Retinal pigment epithelial cell (primary cell): Measurements from ENCODE around the gene PRRX2.
A peak's percentile ranks its signal among the peaks of the same experiment; 100 is the strongest.

Experiments
- DNase-seq: peaks from one replicate; pipeline ENCODE4 v3.0.0-alpha.2; 2010; ENCODE audit warnings: low read depth
- H3K4me3 ChIP-seq: 2 replicates; pipeline ENCODE4 v1.5.1; 2011; ENCODE audit warnings: mild to moderate bottlenecking, low read length, control low read depth, moderate library complexity
- TF ChIP-seq, protein P1 (sequence below): conservative IDR thresholded peaks from 2 replicates; pipeline ENCODE4 v1.5.1; 2011; ENCODE audit warnings: low read depth, low read length, control low read depth, inconsistent platforms

PRRX2 gene

DNA sequence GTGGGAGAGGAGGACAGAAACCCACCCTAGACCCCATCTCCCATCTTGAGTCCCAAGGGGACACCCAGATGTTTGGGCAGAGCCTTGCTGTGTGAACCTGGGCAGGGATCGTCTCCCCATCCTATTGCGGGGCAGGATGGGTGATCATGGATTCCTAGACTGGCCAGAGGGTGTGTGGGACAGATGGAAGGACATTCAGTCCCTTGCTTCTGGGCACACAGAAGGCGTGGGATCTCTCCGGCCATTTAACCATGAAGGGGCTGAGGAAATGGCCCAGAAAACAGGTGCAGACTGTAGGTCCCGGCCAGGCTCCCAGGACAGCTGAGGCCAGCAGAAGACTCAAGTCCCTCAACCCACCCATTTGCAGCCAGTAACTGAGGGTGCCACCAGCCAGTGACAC, 57.5 kb downstream of the PRRX2 start:
- no peak overlapping the region for H3K4me3 ChIP-seq
- no peak for DNase-seq
- TF ChIP-seq, protein P1, sequence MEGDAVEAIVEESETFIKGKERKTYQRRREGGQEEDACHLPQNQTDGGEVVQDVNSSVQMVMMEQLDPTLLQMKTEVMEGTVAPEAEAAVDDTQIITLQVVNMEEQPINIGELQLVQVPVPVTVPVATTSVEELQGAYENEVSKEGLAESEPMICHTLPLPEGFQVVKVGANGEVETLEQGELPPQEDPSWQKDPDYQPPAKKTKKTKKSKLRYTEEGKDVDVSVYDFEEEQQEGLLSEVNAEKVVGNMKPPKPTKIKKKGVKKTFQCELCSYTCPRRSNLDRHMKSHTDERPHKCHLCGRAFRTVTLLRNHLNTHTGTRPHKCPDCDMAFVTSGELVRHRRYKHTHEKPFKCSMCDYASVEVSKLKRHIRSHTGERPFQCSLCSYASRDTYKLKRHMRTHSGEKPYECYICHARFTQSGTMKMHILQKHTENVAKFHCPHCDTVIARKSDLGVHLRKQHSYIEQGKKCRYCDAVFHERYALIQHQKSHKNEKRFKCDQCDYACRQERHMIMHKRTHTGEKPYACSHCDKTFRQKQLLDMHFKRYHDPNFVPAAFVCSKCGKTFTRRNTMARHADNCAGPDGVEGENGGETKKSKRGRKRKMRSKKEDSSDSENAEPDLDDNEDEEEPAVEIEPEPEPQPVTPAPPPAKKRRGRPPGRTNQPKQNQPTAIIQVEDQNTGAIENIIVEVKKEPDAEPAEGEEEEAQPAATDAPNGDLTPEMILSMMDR = no peak

DNA sequence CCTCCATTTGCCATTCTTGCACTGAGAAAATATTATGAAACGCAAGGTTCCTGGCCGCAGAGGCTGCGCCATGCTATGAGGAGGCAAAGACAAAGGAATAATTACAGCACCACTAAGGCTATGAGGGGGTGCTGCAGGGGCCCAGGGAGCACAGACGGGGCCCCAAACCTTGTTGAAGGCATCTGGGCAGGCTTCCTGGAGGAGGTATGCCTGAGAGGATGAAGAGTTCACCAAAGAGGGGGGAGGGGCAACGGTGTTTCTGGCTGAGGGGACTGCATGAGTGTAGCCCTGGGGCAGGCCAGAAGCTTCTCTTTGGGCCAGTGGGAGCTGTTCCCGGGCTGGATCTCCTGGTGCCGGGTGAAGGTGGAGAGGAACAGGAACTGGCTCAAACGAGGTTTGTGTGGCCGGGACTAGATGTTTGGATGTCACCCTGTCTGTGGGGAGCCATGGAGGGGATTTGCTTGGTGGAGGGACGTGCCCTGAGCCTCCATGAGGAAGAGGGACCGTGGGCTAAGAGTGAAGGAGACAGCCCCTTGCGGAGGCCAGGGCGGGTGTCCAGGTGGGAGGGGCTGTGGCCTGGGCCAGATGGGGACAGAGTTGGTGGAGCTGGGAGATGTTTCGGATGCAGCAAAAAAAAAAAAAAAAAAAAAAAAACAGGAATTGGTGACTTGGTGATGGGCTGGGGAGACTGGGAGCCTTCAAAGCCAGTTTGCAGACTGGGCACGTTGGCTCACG, 59.2 kb downstream of the PRRX2 start:
- DNase-seq = no peak
- H3K4me3 ChIP-seq = no peak overlapping the region
- TF ChIP-seq, protein P1 = no peak

DNA sequence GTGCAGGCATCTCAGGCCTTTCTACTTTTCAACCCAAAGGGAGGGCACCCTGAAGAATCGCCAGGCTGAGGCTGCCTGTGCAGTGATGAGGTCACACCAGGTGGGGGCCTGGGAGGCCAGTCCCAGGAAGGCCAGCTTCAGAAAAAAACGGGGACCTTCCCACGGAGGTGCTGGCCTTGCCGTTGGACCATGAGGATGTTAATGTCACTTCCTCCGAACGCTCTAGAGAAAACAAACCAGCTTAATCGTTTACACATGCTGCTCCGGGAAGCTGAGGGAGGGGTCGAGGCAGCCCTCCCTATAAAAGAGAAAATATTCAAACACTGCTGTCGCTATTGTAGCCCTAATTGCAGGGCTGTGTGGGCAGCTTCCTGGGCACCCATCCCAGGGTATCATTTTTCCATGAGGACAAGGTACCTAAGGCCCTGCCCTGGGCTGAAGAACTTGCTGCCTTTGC, 60.4 kb downstream of the PRRX2 start:
- TF ChIP-seq, protein P1 = no peak
- no peak for DNase-seq
- H3K4me3 ChIP-seq = no peak overlapping the region

DNA sequence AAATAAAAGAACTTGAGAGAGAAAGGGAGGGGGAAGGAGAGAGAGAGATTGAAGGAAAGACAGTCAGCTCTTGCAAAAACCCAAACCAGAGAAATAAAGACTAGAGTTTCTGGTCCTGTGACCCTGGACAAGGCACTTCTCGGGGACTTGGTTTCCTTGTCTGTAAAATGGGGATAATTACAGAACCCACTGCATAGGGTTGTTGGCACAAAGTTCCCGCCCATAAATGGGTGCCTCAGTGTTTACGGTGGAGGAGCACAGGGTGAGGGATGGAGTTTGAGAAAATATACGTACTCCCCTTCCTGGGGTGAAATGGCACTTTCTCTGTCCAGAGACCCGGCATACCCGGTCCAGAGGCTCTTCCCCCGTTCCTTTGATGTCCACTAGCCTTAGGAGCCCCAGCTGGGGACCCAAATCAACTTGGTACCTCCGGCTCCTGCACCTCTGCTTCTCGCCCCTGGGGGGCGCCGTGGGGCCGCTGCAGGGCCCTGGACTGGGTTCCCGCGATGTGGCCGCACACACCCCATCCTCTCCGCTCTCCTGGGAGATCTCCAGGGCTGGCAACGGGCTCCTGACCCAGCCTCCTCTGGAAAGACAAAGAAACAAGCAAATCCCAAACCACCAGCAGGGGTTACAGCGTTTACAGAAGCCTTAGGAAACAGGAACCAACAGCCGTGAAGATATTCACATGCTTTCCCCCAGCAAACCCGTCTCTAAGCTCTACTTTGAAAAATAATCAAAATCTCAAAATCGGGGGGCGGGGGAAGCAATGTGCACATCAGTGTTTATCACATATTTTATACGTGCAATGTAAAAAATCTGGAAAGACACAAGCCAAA, 61.1 kb downstream of the PRRX2 start:
- no peak overlapping the region for H3K4me3 ChIP-seq
- TF ChIP-seq, protein P1 = peak; percentile 97
- DNase-seq = peak; percentile 52

DNA sequence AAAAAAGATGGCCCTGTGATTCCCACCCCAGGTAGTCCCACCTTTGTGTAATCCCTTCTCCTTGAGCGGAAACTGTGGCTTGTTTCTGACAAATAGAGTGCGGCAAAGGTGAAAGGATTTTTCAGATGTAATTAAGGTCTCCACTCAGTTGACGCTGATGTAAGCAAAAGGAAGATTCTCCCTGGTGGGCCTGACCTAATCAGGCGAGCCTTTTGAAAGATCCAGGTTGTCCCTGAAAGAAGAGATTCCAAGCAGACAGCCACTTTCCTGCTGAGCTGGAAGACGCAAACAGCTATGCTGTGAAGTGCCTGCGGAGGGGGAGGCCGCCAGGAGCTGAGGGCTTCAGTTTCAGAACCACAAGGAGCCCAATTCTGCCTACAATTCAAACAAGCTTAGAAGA, 63.3 kb downstream of the PRRX2 start:
- no peak for DNase-seq
- TF ChIP-seq, protein P1 = no peak
- H3K4me3 ChIP-seq = no peak overlapping the region

DNA sequence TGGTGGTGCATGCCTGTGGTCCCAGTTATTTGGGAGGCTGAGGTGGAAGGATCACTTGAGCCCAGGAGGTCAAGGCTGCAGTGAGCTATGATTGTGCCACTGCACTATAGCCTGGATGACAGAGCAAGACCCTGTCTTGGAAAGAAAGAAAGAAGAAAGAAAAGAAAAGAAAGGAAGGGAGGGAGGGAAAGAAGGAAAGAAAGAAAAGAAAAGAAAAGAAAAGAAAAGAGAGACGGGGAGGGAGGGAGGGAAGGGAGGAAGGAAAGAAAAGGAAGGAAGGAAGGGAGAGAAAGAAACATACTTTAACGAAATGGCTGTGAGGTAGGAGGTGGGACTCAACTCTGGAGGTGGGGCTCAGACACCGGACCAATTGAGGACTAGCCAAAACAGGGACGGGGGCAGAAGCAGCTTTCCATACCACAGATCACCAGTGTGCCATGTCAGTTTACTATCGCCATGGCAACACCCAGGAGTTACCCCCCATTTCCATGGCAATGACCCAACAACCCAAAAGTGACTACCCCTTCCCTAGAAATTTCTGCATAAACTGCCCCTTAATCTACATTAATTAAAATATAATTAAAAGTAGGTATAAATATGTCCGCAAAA, 66.1 kb downstream of the PRRX2 start:
- no peak for DNase-seq
- TF ChIP-seq, protein P1 = no peak
- H3K4me3 ChIP-seq = no peak overlapping the region
